ENCODE results near the gene ZNF799.

GRCh38 chr19:12345197-12345596, 55.9 kb downstream of the ZNF799 start:
- TF ChIP-seq POLR2AphosphoS5 (IDR thresholded peaks at IDR 0.05; ENCODE audit: low read depth, low read length) (no peak), TAF1 (IDR thresholded peaks at IDR 0.05; ENCODE audit: borderline replicate concordance, insufficient read depth, low read length) (no peak)
